Neural cell (in vitro differentiated cells): Measurements from ENCODE around the gene HEPACAM2. TPM values are rescaled to one million over a fixed set of nuclear protein-coding genes. Genes with fewer than 3 reads are reported as not detected.

Source experiments
- H2AFZ ChIP-seq: fragments of 200-600, 300-800 bp; sonication (generic), shearing (Covaris generic); 2 replicates; pipeline ENCODE4 v1.6.0; 2014; ENCODE audit warnings: low read depth, mild to moderate bottlenecking, antibody characterized with exemption, low read length, moderate library complexity
- H3F3A ChIP-seq: fragments of 200-600 bp; shearing (Covaris generic); 2 replicates; pipeline ENCODE4 v1.6.1; 2016; ENCODE audit warnings: mild to moderate bottlenecking, moderate library complexity, mixed read lengths, antibody characterized with exemption, low read length; ENCODE audit not compliant: insufficient read depth, poor library complexity, severe bottlenecking
- H3K27ac ChIP-seq: fragments of 200-600, 300-800 bp; sonication (generic), shearing (Covaris generic); 2 replicates; pipeline ENCODE4 v1.5.1; 2014; ENCODE audit warnings: mild to moderate bottlenecking, low read length, moderate library complexity
- H3K27me3 ChIP-seq: fragments of 300-800, 200-600 bp; sonication (generic), shearing (Covaris generic); 2 replicates; pipeline ENCODE4 v1.6.0; 2014; ENCODE audit warnings: mild to moderate bottlenecking, low read depth, low read length, moderate library complexity; ENCODE audit not compliant: insufficient read depth
- H3K36me3 ChIP-seq: fragments of 300-800, 200-600 bp; sonication (generic), shearing (Covaris generic); 2 replicates; pipeline ENCODE4 v1.5.1; 2014; ENCODE audit warnings: mild to moderate bottlenecking, antibody characterized with exemption, low read length, moderate library complexity; ENCODE audit not compliant: insufficient read depth
- H3K4me2 ChIP-seq: fragments of 300-800, 200-600 bp; sonication (generic), shearing (Covaris generic); 2 replicates; pipeline ENCODE4 v1.6.0; 2014; ENCODE audit warnings: mild to moderate bottlenecking, low read length
- H3K4me3 ChIP-seq: fragments of 300-800, 200-600 bp; sonication (generic), shearing (Covaris generic); 2 replicates; pipeline ENCODE4 v1.5.1; 2014; ENCODE audit warnings: mild to moderate bottlenecking, low read length, moderate library complexity
- H3K79me2 ChIP-seq: fragments of 200-600 bp; shearing (Covaris generic); replicated peaks from 2 replicates; pipeline ENCODE4 v1.6.0; 2014; ENCODE audit warnings: mild to moderate bottlenecking, low read length, moderate library complexity; ENCODE audit not compliant: insufficient read depth
- H3K9ac ChIP-seq: fragments of 300-800, 200-600 bp; sonication (generic), shearing (Covaris generic); 2 replicates; pipeline ENCODE4 v1.6.1; 2016; ENCODE audit warnings: mild to moderate bottlenecking, low read length, mixed read lengths
- H3K9me2 ChIP-seq: fragments of 200-600 bp; shearing (Covaris generic); 2 replicates; pipeline ENCODE4 v1.6.1; 2016; ENCODE audit warnings: mild to moderate bottlenecking, low read length, mixed read lengths; ENCODE audit not compliant: insufficient read depth
- H3K9me3 ChIP-seq: fragments of 200-600, 300-800 bp; sonication (generic), shearing (Covaris generic); 2 replicates; pipeline ENCODE4 v1.6.1; 2016; ENCODE audit warnings: mild to moderate bottlenecking, mixed run types, low read length, moderate library complexity, mixed read lengths
- H4K20me1 ChIP-seq: fragments of 200-600 bp; shearing (Covaris generic); 2 replicates; pipeline ENCODE4 v1.6.1; 2016; ENCODE audit warnings: mild to moderate bottlenecking, mixed run types; ENCODE audit not compliant: insufficient read depth
- CTCF ChIP-seq: fragments of 450-650 bp; IDR thresholded peaks from 2 replicates; pipeline ENCODE4 v1.5.1; 2014; ENCODE audit warnings: antibody characterized with exemption, mild to moderate bottlenecking, moderate library complexity; ENCODE audit not compliant: poor library complexity, severe bottlenecking
- EP300 ChIP-seq: fragments of 450-650 bp; conservative IDR thresholded peaks from 2 replicates; pipeline ENCODE4 v1.6.1; 2014; ENCODE audit warnings: antibody characterized with exemption, mild to moderate bottlenecking, moderate library complexity; ENCODE audit not compliant: poor library complexity, severe bottlenecking
- EZH2 ChIP-seq: fragments of 200-600, 300-800 bp; shearing (Covaris generic), sonication (generic); IDR thresholded peaks from 2 replicates; pipeline ENCODE4 v1.6.1; 2014; ENCODE audit warnings: antibody characterized with exemption, low read length, borderline replicate concordance, mild to moderate bottlenecking; ENCODE audit not compliant: insufficient read depth, poor library complexity, severe bottlenecking
- MXI1 ChIP-seq: fragments of 450-650 bp; conservative IDR thresholded peaks from 2 replicates; pipeline ENCODE4 v1.6.1; 2014; ENCODE audit warnings: antibody characterized with exemption, mild to moderate bottlenecking; ENCODE audit not compliant: poor library complexity, severe bottlenecking
- POLR2AphosphoS5 ChIP-seq: IDR thresholded peaks from 2 replicates; pipeline ENCODE4 v1.6.1; 2012
- RAD21 ChIP-seq: fragments of 450-650 bp; conservative IDR thresholded peaks from 2 replicates; pipeline ENCODE4 v1.6.1; 2014; ENCODE audit warnings: antibody characterized with exemption, mild to moderate bottlenecking, moderate library complexity
- REST ChIP-seq: IDR thresholded peaks from 2 replicates; pipeline ENCODE4 v1.6.1; 2012; ENCODE audit warnings: borderline replicate concordance
- SMC3 ChIP-seq: fragments of 450-650 bp; conservative IDR thresholded peaks from 2 replicates; pipeline ENCODE4 v1.6.1; 2014; ENCODE audit warnings: antibody characterized with exemption, mild to moderate bottlenecking, moderate library complexity; ENCODE audit not compliant: poor library complexity
- TAF1 ChIP-seq: IDR thresholded peaks from 2 replicates; pipeline ENCODE4 v1.6.1; 2012; ENCODE audit warnings: low read depth
- polyA plus RNA-seq: library from polyadenylated mRNA; depleted of rRNA; stranded (reverse); fragments of >200 nt; gene quantifications from 2 replicates; pipeline ENCODE4 v1.2.3, GENCODE V29; 2014

HEPACAM2 gene
- polyA plus RNA-seq, 1 donor from 2014 or later, result 0.35 TPM

- Histone ChIP-seq H3F3A (no peaks in the 10 kb centered on the region), H3K9ac (no peak overlapping the region), H3K9me3 (peaks cover 3% of the 10 kb centered on the region), H3K4me2 (no peak overlapping the region), H3K79me2 (no peaks in the 10 kb centered on the region), H3K9me2 (no peaks in the 10 kb centered on the region), H3K27me3 (no peaks in the 10 kb centered on the region), H3K4me3 (no peak overlapping the region), H2AFZ (no peak overlapping the region), H3K27ac (no peak overlapping the region), H4K20me1 (no peaks in the 10 kb centered on the region), H3K36me3 (no peaks in the 10 kb centered on the region)
- TF ChIP-seq POLR2AphosphoS5, result no peak
- TF ChIP-seq RAD21, result no peak
- TF ChIP-seq EZH2, result no peak
- TF ChIP-seq CTCF, result no peak
Measured at GRCh38 chr7:93171606-93172226, 54.6 kb downstream of the HEPACAM2 start.

GRCh38 chr7:93165447-93165846, 60.8 kb downstream of the HEPACAM2 start:
- H3K79me2 ChIP-seq, result no peaks in the 10 kb centered on the region
- H3K27me3 ChIP-seq, result no peaks in the 10 kb centered on the region
- H3K9me2 ChIP-seq, result no peaks in the 10 kb centered on the region
- H3K36me3 ChIP-seq, result no peaks in the 10 kb centered on the region
- TF ChIP-seq EZH2 (no peak), SMC3 (no peak)
- H3K4me2 ChIP-seq, result no peak overlapping the region
- H3K9me3 ChIP-seq, result no peaks in the 10 kb centered on the region
- H2AFZ ChIP-seq, result no peak overlapping the region
- H3K9ac ChIP-seq, result no peak overlapping the region
- H3K4me3 ChIP-seq, result no peak overlapping the region
- no peak overlapping the region for H3K27ac ChIP-seq
- H3F3A ChIP-seq, result no peaks in the 10 kb centered on the region
- H4K20me1 ChIP-seq, result no peaks in the 10 kb centered on the region

- H3K4me2 ChIP-seq, result no peak overlapping the region
- H3K9me3 ChIP-seq, result no peaks in the 10 kb centered on the region
- H3K27me3 ChIP-seq, result no peaks in the 10 kb centered on the region
- H2AFZ ChIP-seq, result no peak overlapping the region
- no peak overlapping the region for H3K9ac ChIP-seq
- no peaks in the 10 kb centered on the region for H3K79me2 ChIP-seq
- no peaks in the 10 kb centered on the region for H3K36me3 ChIP-seq
- H3F3A ChIP-seq, result no peaks in the 10 kb centered on the region
- no peak for TF ChIP-seq RAD21
- no peak for TF ChIP-seq POLR2AphosphoS5
- TF ChIP-seq REST, result no peak
- no peak for TF ChIP-seq SMC3
- TF ChIP-seq MXI1, result no peak
- no peak for TF ChIP-seq CTCF
- no peak for TF ChIP-seq EP300
- no peak for TF ChIP-seq TAF1
- TF ChIP-seq EZH2, result no peak
- no peak overlapping the region for H3K4me3 ChIP-seq
- H4K20me1 ChIP-seq, result no peaks in the 10 kb centered on the region
- no peaks in the 10 kb centered on the region for H3K9me2 ChIP-seq
- no peak overlapping the region for H3K27ac ChIP-seq
Measured at GRCh38 chr7:93164766-93165165, 61.5 kb downstream of the HEPACAM2 start.
